Body of pancreas (tissue), 4 donors: ENCODE data around the gene NPIPB2.
"Not testable (repeated sequence)": the region's sequence is repeated elsewhere in the genome, so short reads cannot be mapped to it uniquely, and the experiment has no call there.

Experiments
- CTCF ChIP-seq, 7 experiments: fragments of 450-650 bp in 4 of 7; fragments of 200-600 bp in 3 of 7; sonication (generic) in 3 of 7; IDR thresholded peaks; one replicate each; pipeline ENCODE4 v1.5.1; 2016 to 2019; ENCODE audit warnings: antibody characterized with exemption in 7 of 7
- POLR2A ChIP-seq, 3 donors: fragments of 450-650 bp; IDR thresholded peaks; one replicate each; pipeline ENCODE4 v1.6.1; 2016; ENCODE audit warnings: antibody characterized with exemption in 3 of 3, mild to moderate bottlenecking in 2 of 3

- TF ChIP-seq CTCF, POLR2A (IDR thresholded peaks at IDR 0.05): not testable (repeated sequence)
Measured at GRCh38 chr16:11924046-11924445, 17.8 kb downstream of the NPIPB2 start.
